T-helper 22 cell (primary cell): ENCODE measurements around the gene ZNF74.

ENCODE experiments used
- DNase-seq: peaks from one replicate; pipeline ENCODE4 v3.0.0-alpha.2; 2020; ENCODE audit warnings: low read depth

The ZNF74 gene

DNA sequence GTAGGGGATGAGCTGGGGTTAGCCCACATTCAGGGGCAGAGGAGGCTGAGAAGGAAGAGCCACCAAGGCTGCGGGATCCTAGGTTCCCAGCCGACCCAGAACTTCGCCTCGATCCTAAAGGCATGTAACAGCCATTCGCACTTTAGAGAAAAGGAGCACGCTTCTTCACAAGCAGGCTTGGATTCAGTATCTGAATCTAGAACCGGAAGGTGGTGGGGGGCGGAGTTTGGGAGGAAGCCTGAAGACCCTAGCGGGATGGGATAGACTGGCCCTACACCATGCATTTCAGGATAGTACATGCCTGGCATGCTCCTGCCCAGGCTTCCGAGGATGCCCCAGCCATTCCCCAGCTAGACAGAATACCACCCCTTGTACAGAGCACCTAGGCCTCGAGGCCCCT lies 39.2 kb downstream of the ZNF74 start:
- no peak for DNase-seq

- DNase-seq, result no peak
These were observed 39.8 kb downstream of the ZNF74 start for GRCh38 chr22:20433686-20434241.

DNA sequence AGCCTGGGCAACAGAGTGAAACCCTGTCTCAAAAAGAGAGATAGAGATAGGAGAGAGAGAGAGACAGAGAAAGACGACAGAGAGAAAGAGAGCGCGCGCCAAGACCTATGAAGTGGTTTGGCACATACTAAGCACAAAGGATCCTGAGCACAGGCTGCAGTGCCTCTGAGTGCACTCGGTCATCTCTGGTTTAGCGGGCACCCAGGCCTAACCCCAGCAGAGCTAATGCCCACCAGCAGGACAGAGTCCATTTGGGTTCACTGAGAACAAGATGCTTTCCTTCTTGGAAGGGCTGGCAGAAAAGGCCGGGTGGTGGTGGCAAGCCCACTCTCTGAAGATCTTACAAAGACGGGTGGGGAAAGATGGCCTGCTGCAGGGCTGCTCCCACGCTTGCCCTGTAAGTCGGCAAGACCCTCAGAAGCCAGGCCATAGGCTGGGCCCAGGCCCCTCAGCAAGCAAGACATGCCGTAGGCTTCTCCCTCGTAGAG lies 40.4 kb downstream of the ZNF74 start:
- no peak for DNase-seq

DNA sequence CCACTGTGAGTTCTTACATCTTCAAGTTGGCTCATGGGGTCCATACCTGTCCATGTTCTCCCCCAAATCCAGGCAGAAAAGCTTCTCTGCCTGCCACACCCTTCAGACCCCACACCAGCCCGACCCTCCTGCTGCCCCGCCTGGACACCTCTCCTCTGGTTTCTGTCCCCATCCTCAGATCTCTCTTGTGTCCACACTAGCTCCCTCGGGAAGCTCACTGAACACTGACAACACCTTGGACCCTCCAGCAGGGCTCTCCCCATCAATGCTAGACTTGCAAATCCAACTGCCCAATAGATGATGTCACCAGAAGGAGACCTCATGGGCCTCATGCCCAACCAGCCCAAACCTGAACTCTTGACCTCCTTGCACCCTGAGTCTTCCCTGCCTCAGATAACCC lies 40.8 kb downstream of the ZNF74 start:
- no peak for DNase-seq

GRCh38 chr22:20435436-20436306 lies 41.7 kb downstream of the ZNF74 start:
- DNase-seq, result no peak

- DNase-seq, result no peak
These were observed 42.4 kb downstream of the ZNF74 start for GRCh38 chr22:20436307-20436767.

DNA sequence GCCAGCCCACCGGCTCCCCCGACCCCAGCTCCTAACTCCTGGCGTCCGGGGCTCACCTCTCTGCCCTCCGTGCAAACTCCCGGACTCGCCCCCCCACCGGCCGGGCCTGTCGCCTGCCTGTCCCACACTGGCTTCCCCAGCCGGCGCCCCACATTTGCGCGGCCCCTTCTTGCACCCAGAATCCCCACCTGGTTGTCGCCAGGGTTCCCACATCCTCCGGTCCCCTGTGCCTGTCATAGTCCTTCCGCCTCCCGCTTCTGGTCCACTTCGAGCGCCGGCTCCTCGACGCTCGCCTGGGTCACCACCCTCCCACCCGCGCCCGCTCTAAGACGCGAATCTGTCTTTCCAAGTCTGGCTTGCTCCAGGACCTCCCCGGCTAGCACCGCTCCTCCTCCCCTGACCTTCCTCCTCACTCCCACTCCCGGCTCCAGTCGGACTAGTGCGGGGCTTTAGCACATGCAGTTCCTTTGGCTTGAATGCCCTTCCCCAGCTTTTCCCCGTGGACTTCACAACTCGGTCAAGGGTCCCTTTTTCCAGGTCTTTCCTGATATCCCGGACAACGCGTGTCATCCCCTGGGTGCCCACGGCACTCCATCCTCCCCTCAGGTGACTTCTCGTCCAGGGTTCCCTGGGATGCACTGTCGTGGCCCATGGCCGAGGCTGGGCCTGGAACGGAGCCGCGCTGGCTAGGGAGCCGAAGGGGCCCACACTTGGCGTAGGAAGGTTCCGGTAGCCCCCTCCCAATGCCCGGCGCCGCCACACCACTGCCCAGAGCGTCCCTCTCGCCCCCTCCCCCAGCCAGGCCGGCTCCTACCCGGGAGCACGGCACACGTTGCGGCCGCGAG lies 43.0 kb downstream of the ZNF74 start:
- DNase-seq, result no peak

DNA sequence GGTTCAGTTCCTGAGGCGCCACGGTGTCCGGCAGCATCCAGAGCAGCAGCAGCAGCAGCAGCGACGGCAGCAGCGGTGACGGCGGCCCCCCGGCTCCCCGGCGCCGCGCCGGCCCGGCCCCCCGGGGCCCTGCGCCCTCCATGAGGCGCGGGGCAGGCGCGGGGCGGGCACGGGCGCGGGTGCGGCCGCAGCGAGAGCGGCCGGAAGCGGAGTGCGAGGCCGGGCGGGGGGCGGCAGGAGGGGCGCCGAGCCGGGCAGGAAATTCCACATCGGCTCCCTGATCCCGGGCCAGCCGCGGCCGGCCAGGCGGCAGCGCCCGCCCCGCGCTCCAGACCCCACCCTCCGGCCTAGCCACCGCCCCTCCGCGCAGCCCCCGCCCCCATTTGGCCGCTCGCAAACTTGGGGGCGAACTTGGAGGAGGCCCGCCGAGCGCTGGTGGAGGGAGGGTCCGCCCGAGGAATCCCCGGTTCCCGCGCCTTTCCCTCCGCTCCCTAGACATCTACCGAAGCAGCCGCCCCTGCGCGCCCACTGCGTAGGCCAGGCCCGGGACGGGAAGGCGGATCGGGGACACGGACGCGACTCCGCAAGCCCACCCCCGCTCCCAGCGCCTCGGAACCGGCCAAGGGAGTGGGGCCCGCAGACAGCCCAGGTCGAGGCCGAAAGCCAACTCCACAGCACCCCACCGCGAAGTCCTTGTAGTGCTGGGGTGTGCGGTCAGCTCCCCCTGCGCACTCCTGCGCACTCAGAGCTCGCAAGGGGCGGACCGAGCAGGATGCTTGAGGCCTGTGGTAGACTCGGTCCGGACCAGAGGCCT lies 43.9 kb downstream of the ZNF74 start, which contains the start of gene SCARF2:
Gene SCARF2, minus strand, starts transcription at position 213 of the 814 bp plus-strand sequence. Its CDS starts 71 bp downstream, at position 142.
- DNase-seq, result no peak

- no peak for DNase-seq
These were observed 44.4 kb downstream of the ZNF74 start for GRCh38 chr22:20438427-20438677.

GRCh38 chr22:20438678-20439492 lies 44.9 kb downstream of the ZNF74 start:
- DNase-seq, result no peak

- no peak for DNase-seq
These were observed 45.6 kb downstream of the ZNF74 start for GRCh38 chr22:20439556-20439927.

GRCh38 chr22:20439928-20440575 lies 46.1 kb downstream of the ZNF74 start:
- no peak for DNase-seq

DNA sequence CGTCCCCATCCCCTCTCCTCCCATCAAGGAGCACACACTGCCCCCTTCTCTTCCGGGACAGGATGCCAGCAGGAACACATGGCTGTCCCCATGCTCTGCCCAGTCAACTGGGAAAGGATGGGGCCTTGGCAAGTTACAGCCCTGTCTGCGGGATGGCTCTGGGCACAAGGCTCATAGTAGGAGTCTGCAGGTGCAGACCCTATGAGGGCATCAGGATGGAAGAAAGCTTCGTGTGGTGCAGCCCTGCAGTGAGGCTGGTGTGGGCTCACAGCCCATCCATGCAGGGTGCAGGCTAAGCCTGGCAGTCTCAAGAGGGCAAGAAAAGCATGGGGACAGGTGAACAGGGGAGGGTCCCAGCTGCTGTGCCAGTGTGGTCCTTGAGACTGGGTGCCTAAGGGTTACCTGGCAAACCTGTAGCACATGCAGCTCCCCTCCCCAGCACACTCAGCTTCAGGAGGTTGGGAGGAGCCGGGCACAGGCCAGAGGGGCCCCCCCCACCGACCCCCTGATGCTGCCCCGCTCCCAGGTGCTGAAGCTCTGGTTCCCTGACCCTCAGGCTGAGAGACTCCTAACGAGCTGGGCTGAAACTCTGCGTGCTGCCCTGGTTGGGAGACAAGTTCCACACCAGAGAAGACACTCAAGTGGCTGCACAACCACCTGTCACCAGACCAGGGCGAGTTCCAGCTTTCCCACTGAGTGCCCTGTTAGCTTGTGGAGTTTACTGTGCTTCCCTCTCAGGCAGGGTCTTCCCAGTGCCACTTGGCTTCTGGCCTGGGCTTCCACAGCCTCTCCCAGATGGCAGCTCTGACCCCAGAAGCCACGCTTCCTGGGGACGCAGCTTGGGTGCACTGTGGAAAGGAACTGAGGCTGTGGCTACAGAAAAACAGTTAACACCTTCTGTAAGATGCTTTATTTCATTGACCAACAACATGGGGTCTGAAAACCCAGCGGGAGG lies 47.0 kb downstream of the ZNF74 start:
- no peak for DNase-seq

GRCh38 chr22:20441631-20442484 lies 47.9 kb downstream of the ZNF74 start:
- no peak for DNase-seq

DNA sequence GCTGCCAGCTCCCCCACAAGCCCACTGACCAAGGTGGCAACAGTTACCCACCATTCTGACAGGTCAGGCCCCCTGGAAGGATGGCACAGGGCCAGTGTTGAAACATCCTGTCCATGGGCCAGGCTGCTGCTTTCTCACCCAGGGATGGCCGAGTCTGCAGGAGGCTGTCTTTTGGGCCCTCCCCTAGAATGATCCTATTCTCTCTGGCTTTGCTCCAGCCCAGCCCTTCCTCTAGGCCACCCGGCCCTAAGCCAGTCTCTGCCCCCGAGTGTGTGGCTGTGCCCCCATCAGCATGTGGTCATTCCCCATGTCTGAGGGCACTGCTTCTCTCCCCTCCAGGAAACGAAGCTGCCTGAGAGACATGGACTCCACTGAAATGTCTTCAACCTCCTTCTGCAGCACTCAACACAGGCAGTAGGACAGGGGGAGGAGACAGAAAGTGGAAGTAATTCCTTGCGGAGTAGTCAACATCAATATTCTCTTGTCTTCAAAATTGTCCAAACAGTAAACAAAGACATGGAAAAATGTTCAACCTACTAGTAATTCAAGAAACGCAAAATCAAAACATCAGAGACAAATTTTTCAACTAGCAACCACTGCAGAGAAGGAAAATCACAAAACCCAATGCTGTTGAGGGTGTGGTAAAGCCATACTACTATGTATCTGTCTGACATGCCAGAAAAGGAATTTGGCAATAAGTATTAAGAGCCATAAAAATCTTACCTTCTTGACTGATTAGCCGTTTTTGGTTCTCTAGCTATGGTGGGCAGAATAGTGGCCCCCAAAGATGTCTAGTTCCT lies 48.7 kb downstream of the ZNF74 start:
- DNase-seq, result no peak

- DNase-seq, result no peak
These were observed 50.4 kb downstream of the ZNF74 start for GRCh38 chr22:20444325-20444724.

GRCh38 chr22:20446383-20446970 lies 52.5 kb downstream of the ZNF74 start:
- no peak for DNase-seq
